Brain pericyte (primary cell): Measurements from ENCODE around the gene TNFRSF6B.
"Not testable (repeated sequence)": the region's sequence is repeated elsewhere in the genome, so short reads cannot be mapped to it uniquely, and the experiment has no call there.

Experiments
- DNase-seq: peaks from one replicate; pipeline ENCODE4 v3.0.0-alpha.2; 2012; ENCODE audit warnings: low read depth, low spot score

TNFRSF6B gene

DNA sequence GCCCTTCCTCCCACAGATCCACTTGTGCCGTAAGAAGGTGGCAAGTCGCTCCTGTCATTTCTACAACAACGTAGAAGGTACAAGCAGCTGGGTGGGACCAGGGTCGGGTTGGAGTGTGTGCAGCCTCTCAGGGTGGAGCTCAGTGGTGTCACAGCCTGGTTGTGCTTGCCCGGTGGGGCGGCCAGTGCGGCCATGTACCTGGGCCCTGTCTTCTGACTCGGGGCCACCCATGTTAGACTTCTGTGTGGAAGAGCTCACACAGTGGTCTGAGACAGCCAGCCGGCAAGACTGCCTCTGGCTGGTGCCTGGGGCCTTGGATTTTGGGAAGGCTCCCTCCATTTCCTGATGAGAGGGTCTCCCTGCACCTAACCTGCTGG lies 33.7 kb upstream of the TNFRSF6B start:
- no peak for DNase-seq

GRCh38 chr20:63663332-63664066 lies 33.0 kb upstream of the TNFRSF6B start:
- DNase-seq = no peak

- no peak for DNase-seq
Observed at GRCh38 chr20:63664143-63664851, 32.2 kb upstream of the TNFRSF6B start.

DNA sequence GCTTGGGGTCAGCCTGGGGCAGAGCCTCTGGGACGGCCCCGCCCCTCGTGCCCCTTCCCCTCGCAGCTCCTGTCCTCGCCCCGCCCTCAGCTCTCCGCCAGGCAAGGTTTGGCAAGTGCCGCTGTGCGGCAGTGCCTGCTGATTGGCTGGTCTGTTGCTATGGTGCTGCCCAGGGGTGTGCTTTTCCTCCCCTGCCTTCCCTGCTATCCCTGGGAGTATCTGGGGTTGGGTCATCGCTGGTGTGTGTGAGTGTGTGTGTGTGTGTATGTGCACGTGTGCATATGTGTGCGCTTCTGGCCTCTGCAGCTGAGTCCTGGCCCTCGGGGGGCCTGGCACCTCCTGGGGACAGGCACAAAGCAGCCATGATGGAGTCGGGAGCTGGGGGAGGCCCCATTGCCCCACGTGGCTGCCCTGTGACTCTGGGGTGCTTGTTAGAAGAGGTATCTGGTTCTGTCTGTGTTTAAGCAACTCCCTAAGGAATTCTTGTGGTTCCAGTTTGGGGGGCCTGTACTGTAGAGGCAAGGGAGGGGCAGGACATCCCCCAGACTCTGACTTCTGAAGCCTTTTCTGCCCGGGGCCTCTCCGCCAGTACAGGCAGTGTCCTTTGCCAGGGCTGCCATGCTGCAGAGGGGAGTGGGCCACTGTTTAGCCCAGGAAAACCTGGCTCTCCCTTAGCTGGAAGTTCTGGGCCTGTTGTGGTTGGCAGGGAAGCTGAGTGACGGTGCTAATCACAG lies 31.4 kb upstream of the TNFRSF6B start:
- DNase-seq = no peak

DNA sequence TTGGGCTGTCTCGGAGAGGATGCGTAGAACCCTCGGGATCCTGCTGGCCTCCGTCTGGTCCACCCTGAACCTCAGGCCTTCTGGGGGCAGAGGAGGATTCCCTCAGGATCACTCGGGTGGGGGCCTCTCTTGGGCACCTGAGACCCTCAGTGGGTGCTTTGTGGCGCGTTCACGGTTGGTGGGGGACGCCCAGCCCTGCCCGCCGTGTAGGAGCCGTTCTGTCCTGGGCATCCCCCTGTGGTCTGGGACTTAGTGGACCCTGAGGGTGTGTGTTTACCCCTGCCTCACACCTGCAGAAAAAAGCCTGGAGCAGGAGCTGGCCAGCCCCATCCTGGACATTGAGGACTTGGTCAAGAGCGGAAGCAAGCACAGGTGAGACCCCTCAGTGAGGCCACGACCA lies 30.7 kb upstream of the TNFRSF6B start:
- DNase-seq = no peak

DNA sequence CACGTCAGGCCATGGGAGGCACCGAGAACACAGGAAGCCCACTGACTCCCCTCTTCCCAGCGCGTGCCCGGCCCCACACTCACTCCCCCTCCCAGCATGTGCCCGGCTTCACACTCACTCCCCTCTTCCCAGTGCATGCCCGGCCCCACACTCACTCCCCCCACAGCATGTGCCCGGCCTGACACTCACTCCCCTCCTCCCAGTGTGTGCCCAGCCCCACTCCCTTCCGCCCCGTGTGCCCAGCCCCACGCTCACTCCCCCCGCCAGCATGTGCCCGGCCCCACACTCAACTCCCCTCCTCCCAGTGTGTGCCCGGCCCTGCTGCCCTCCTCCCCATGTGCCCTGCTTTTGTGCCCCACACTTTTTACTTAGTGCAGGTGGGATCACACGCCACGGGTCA lies 28.6 kb upstream of the TNFRSF6B start:
- no peak for DNase-seq

GRCh38 chr20:63668351-63668750 lies 28.1 kb upstream of the TNFRSF6B start:
- DNase-seq = no peak

- DNase-seq = not testable (repeated sequence)
Observed at GRCh38 chr20:63671695-63672094, 24.8 kb upstream of the TNFRSF6B start.

DNA sequence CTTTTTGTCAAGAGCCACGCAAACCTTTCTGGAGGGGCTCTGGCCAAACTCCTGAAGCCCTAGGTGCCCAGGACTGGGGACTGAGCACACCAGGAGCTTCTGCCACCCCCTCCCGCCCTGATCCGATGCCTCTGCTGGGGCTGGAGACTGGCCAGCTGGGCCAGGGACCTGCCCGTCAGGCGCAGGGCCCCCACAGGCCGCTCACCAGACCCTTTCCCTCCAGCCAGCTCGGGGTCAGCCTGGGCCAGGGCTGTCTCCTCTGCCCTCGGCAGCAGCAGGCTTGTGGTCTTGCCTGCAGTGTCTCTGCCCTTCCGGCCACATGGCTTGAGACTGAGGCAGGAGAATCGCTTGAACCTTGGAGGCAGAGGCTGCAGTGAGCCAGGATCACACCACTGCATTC lies 23.8 kb upstream of the TNFRSF6B start:
- DNase-seq = no peak

DNA sequence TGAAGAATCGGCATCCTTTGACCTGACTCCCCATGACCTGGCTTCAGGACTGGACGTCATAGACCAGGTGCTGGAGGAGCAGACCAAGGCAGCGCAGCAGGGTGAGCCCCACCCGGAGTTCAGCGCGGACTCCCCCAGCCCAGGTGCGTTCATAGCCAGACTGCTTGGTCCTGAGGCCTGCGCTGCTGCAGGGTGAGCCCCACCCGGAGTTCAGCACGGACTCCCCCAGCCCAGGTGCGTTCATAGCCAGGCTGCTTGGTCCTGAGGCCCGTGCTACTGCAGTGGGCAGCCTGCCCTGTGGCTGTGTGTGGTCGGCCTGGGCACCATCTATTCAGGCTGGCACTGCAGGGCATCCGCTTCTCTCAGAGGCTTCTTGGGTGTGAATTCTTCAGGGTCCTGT lies 22.5 kb upstream of the TNFRSF6B start:
- no peak for DNase-seq

GRCh38 chr20:63675681-63676368 lies 20.6 kb upstream of the TNFRSF6B start:
- no peak for DNase-seq

- no peak for DNase-seq
Observed at GRCh38 chr20:63678071-63678470, 18.4 kb upstream of the TNFRSF6B start.

DNA sequence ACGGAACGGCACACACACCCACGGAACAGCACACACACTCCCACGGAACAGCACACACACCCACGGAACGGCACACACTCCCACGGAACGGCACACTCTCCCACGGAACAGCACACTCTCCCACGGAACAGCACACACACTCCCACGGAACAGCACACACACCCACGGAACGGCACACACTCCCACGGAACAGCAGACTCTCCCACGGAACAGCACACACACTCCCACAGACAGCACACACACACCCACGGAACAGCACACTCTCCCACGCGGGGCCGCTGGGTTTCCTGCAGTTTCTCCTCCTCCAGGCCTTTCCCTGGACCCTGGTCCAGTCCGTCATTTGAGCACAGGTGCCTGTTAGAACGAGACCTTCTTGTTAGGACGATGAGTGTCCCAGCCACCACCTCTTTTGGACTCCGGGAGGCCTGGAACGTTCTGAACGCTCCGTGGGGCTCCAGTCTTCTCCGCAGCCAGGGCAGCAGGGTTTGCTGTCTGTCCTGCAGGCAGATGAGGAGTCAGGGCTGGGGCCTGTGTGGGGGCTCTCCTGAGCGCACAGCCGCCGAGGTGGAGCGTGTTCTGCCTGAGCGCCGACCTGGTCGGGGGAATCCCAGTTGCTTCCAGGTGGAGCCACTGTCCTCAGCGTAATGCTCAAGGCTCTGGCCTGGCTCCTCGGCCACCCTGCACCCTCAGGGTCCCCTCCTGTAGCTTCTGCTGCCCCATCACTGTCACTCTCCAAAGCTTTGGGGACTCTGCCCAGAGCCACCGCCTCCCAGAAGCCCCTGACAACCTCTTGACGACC lies 17.6 kb upstream of the TNFRSF6B start:
- DNase-seq = no peak

DNA sequence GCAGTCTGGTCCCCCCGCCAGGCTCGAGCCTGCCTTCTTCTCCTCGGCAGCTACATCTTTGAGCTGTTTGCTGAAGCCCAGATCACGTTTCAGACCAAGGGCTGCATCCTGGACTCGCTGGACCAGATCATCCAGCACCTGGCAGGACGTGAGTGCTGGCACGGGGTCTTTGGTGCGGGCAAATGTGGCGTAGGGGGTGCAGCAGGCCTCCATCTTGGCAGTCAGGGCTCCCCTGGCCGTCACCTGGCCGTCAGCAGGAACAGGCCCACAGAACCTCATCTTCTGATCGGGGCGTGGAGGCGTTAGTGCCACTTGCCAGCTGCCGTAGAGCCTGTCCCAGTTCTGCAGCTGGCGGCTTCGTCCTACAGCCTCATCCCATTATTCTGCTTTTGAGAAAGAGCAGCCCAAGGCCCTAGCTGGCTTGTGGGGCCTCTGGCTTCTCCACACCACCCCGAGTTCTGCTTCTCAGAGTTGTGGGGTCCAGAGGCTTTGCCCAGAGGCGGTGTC lies 16.6 kb upstream of the TNFRSF6B start:
- DNase-seq = no peak

DNA sequence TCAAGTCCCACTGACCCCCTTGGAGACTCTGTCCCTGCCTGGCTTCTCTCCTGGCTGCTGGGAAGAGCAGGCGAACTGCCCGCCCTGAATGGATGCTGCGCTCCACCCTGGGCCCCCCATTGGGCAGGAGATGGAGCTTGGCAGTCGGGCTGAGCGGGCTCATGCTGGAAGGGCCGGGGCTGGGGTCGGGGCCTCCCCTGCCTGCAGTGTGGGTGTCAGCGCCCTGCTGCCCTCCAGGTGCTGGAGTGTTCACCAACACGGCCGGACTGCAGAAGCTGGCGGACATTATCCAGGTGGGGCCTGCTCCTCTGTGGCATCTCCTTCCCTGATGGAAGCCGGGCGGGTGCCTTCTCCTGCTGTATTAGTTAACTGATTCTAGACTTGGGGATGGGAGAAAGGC lies 16.0 kb upstream of the TNFRSF6B start:
- no peak for DNase-seq

- no peak for DNase-seq
Observed at GRCh38 chr20:63680857-63681608, 15.4 kb upstream of the TNFRSF6B start.

DNA sequence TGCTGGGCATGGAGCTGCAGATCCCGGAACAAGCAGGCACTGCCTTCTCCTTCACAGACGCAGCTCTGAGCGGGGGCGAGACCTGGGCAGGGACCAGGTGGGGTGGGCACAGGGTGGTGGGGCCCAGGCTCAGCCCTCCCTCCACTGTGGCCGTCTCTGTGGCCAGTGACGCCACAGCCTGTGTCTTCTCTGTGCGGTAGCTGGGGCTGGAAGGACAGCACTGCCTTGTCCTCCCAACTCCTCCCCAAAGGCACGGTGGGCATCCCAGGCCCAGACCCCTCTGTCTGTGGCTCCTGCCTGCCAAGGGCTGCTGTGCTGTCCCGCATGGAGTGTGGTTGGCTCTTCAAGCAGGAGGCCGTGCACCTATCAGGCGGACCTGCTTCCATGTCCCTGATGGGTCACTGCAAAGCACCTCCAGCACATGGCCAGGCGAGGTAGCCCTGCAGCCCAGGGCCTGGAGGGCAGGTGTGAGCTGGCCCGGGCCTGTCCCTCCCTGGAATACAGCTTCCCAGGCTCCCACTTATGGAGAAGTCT lies 14.8 kb upstream of the TNFRSF6B start:
- no peak for DNase-seq

DNA sequence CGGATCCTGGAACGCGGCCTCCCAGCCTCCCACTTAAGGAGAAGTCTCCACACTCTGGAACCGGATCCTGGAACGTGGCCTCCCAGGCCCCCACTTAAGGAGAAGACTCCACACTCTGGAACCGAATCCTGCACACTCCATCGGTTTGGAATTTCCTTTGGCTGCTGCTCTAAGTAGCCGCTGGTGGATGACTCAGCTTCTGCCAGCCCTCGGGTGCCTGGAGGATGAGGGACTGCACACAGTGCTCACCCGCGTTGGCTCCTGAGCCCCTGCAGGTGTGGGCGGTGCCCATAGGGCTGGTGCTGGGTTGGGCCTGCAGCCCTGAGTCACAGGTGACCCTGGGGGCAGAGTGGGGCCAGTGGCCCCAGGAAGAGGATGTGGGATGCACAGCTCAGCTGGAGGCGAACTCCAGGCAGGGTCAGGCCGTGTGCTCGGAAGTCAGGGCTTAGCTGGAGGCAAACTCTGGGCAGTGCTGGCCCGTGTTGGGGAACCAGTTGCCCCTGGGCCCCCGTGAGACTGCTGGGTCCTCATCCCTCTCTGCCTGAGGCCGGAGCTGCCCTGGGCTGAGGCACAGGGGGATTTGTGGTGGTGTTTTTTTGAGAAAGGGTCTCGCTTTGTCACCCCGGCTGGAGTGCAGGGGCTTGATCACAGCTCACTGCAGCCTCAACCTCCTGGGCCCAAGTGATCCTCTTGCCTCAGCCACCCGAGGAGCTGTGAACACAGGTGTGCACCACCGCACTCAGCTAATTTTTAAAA lies 13.9 kb upstream of the TNFRSF6B start:
- DNase-seq = peak; percentile 67

DNA sequence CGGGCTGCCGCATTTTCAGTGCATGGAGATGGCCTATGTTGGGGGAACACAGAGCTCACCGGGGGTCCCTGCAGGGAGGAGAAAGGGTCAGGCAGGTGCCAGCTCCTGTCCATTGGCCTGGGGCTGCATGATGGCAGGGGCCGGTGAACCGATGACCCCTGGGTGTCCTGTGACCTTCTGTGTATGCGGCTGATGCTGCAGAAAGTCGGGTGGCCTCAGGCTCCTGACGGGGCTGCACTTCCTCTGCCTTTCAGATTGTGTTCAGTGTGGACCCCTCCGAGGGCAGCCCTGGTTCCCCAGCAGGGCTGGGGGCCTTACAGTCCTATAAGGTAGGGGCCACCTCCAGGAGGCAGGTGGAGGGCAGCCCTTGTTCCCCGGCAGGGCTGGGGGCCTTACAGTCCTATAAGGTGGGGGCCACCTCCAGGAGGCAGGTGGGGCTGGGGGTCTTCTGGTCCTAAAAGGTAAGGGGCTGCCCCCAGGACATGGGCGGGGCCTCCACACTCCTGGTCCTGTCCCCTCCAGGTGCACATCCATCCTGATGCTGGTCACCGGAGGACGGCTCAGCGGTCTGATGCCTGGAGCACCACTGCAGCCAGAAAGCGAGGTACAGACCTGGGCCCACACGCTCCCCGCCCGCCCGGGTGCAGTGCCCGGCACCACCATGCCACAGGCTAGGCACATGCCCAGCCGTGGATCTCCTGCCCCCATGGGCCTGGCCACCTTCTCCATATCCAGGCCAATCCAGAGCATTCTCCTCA lies 11.0 kb upstream of the TNFRSF6B start:
- DNase-seq = no peak
